Hepatocyte (in vitro differentiated cells): ENCODE data around the gene ANGPTL1. TPM values are rescaled to one million over a fixed set of nuclear protein-coding genes. Genes with fewer than 3 reads are reported as not detected.
"Not testable (repeated sequence)": the region's sequence is repeated elsewhere in the genome, so short reads cannot be mapped to it uniquely, and the experiment has no call there.

Experiments
- DNase-seq: peaks from one replicate; pipeline ENCODE4 v3.0.0-alpha.2; 2016; ENCODE audit warnings: low spot score
- H2AFZ ChIP-seq: fragments of 200-600 bp; sonication (generic); 2 replicates; pipeline ENCODE4 v1.6.0; 2016; ENCODE audit warnings: antibody characterized with exemption, mild to moderate bottlenecking
- H3K27ac ChIP-seq: fragments of 200-600 bp; sonication (generic); 2 replicates; pipeline ENCODE4 v1.5.1; 2016; ENCODE audit warnings: mild to moderate bottlenecking
- H3K27me3 ChIP-seq: fragments of 200-600 bp; sonication (generic); 2 replicates; pipeline ENCODE4 v1.6.1; 2016
- H3K36me3 ChIP-seq: fragments of 200-600 bp; sonication (generic); replicated peaks from 2 replicates; pipeline ENCODE4 v1.5.1; 2016; ENCODE audit warnings: low read depth; ENCODE audit not compliant: insufficient read depth
- H3K4me1 ChIP-seq: fragments of 200-600 bp; sonication (generic); 2 replicates; pipeline ENCODE4 v1.5.1; 2016; ENCODE audit warnings: mild to moderate bottlenecking, moderate library complexity; ENCODE audit not compliant: insufficient read depth
- H3K4me2 ChIP-seq: fragments of 200-600 bp; sonication (generic); 2 replicates; pipeline ENCODE4 v1.6.0; 2016
- H3K4me3 ChIP-seq: fragments of 200-600 bp; sonication (generic); 2 replicates; pipeline ENCODE4 v1.5.1; 2016; ENCODE audit warnings: mild to moderate bottlenecking
- H3K79me2 ChIP-seq: fragments of 200-600 bp; sonication (generic); 2 replicates; pipeline ENCODE4 v1.6.0; 2017; ENCODE audit warnings: mild to moderate bottlenecking
- H3K9me2 ChIP-seq: fragments of 200-600 bp; sonication (generic); replicated peaks from 2 replicates; pipeline ENCODE4 v1.6.0; 2017; ENCODE audit warnings: mild to moderate bottlenecking; ENCODE audit not compliant: insufficient read depth
- H3K9me3 ChIP-seq: fragments of 200-600 bp; sonication (generic); 2 replicates; pipeline ENCODE4 v1.5.1; 2016; ENCODE audit warnings: low read depth, mild to moderate bottlenecking
- H4K20me1 ChIP-seq: fragments of 200-600 bp; sonication (generic); 2 replicates; pipeline ENCODE4 v1.6.0; 2016; ENCODE audit warnings: mild to moderate bottlenecking; ENCODE audit not compliant: insufficient read depth, poor library complexity, severe bottlenecking
- CTCF ChIP-seq: fragments of 200-600 bp; sonication (generic); IDR thresholded peaks from 2 replicates; pipeline ENCODE4 v1.5.1; 2016; ENCODE audit warnings: antibody characterized with exemption, mild to moderate bottlenecking; ENCODE audit not compliant: poor library complexity
- EZH2 ChIP-seq: fragments of 200-600 bp; sonication (generic); IDR thresholded peaks from 2 replicates; pipeline ENCODE4 v1.6.1; 2016; ENCODE audit warnings: antibody characterized with exemption, mild to moderate bottlenecking, borderline replicate concordance
- EZH2phosphoT487 ChIP-seq: fragments of 200-600 bp; sonication (generic); IDR thresholded peaks from one replicate; pipeline ENCODE4 v1.6.1; 2018; ENCODE audit warnings: antibody characterized with exemption, mild to moderate bottlenecking, low read depth, moderate library complexity; ENCODE audit not compliant: unreplicated experiment, severe bottlenecking
- WGBS: methylation state at CpG from one replicate; pipeline ENCODE4 v1.1.6; 2016; ENCODE audit warnings: low lambda C conversion rate; ENCODE audit errors: missing lambda C conversion rate; 5-methylcytosine and 5-hydroxymethylcytosine counted together
- polyA plus RNA-seq: library from polyadenylated mRNA; unstranded; fragments of >200 nt; fragmentation: Nextera tagmentation; extraction: Ambion mirVana; gene quantifications from 2 replicates; pipeline ENCODE4 v1.2.1, GENCODE V29; 2016
- total RNA-seq: library from RNA; depleted of rRNA; stranded (reverse); fragments of >200 nt; gene quantifications from 2 replicates; pipeline ENCODE4 v1.2.3, GENCODE V29; 2014

Gene ANGPTL1
- total and polyA plus RNA-seq, 2 experiments from 2014 or later, result 34.3 to 63.6 TPM

- Histone ChIP-seq H3K4me3 (no peak overlapping the region), H3K9me3 (no peaks in the 10 kb centered on the region), H4K20me1 (no peaks in the 10 kb centered on the region), H3K27me3 (no peaks in the 10 kb centered on the region), H2AFZ (no peak overlapping the region), H3K79me2 (peaks cover 8% of the 10 kb centered on the region), H3K4me2 (no peak overlapping the region), H3K9me2 (no peaks in the 10 kb centered on the region), H3K27ac (no peak overlapping the region), H3K36me3 (no peaks in the 10 kb centered on the region), H3K4me1 (peaks cover 3% of the 10 kb centered on the region)
- WGBS, result 99% methylated on average over 3 of the region's 3 CpGs
- TF ChIP-seq CTCF (no peak), EZH2 (no peak), EZH2phosphoT487 (no peak)
- DNase-seq, result no peak
Measured at GRCh38 chr1:178862416-178862815, 8.5 kb downstream of the ANGPTL1 start.

- Histone ChIP-seq H3K36me3 (no peaks in the 10 kb centered on the region), H3K4me2 (no peak overlapping the region), H3K9me3 (no peaks in the 10 kb centered on the region), H3K4me1 (no peaks in the 10 kb centered on the region), H3K27ac (no peak overlapping the region), H3K27me3 (no peaks in the 10 kb centered on the region), H2AFZ (no peak overlapping the region), H3K79me2 (no peaks in the 10 kb centered on the region), H3K9me2 (no peaks in the 10 kb centered on the region), H4K20me1 (no peaks in the 10 kb centered on the region), H3K4me3 (no peak overlapping the region)
- DNase-seq, result no peak
- WGBS, result 94% methylated on average over 2 of the region's 2 CpGs
- TF ChIP-seq EZH2phosphoT487 (no peak), CTCF (no peak)
Measured at GRCh38 chr1:178857126-178857525, 13.8 kb downstream of the ANGPTL1 start.

GRCh38 chr1:178849918-178850317 lies 21.0 kb downstream of the ANGPTL1 start:
- 98% methylated on average over 2 of the region's 2 CpGs for WGBS
- H3K4me3 ChIP-seq, result no peak overlapping the region
- no peaks in the 10 kb centered on the region for H4K20me1 ChIP-seq
- no peaks in the 10 kb centered on the region for H3K9me3 ChIP-seq
- no peak for DNase-seq
- H3K27me3 ChIP-seq, result no peaks in the 10 kb centered on the region
- no peak overlapping the region for H3K27ac ChIP-seq
- no peak overlapping the region for H2AFZ ChIP-seq
- no peak for TF ChIP-seq EZH2
- no peak for TF ChIP-seq CTCF
- no peak for TF ChIP-seq EZH2phosphoT487
- no peak overlapping the region for H3K4me2 ChIP-seq
- no peaks in the 10 kb centered on the region for H3K36me3 ChIP-seq
- H3K79me2 ChIP-seq, result no peaks in the 10 kb centered on the region
- no peaks in the 10 kb centered on the region for H3K9me2 ChIP-seq
- H3K4me1 ChIP-seq, result no peaks in the 10 kb centered on the region

GRCh38 chr1:178847919-178848318 lies 23.0 kb downstream of the ANGPTL1 start:
- H2AFZ ChIP-seq, H3K79me2 ChIP-seq, H3K4me1 ChIP-seq, H3K27me3 ChIP-seq, H3K4me2 ChIP-seq, H4K20me1 ChIP-seq, H3K9me2 ChIP-seq, DNase-seq, H3K4me3 ChIP-seq, H3K27ac ChIP-seq, H3K9me3 ChIP-seq, H3K36me3 ChIP-seq: not testable (repeated sequence)
- 100% methylated on average over 1 of the region's 1 CpG for WGBS
